NT2/D1 (cell line): Measurements from ENCODE around the gene SPATA13.

Source experiments
- DNase-seq: peaks from one replicate; pipeline ENCODE4 v3.0.0-alpha.2; 2011; ENCODE audit warnings: low read depth, low spot score
- H3K27me3 ChIP-seq: 2 replicates; pipeline ENCODE4 v1.6.0; 2011; ENCODE audit warnings: mild to moderate bottlenecking; ENCODE audit not compliant: insufficient read length, insufficient read depth
- H3K36me3 ChIP-seq: 2 replicates; pipeline ENCODE4 v1.6.1; 2011; ENCODE audit warnings: mild to moderate bottlenecking, low read length, mixed read lengths; ENCODE audit not compliant: insufficient read depth, insufficient read length
- H3K4me1 ChIP-seq: 2 replicates; pipeline ENCODE4 v1.5.1; 2011; ENCODE audit not compliant: insufficient read depth, insufficient read length
- H3K4me3 ChIP-seq: 2 replicates; pipeline ENCODE4 v1.5.1; 2011; ENCODE audit warnings: low read depth; ENCODE audit not compliant: insufficient read length
- H3K9ac ChIP-seq: 2 replicates; pipeline ENCODE4 v1.6.0; 2011; ENCODE audit warnings: low read depth; ENCODE audit not compliant: insufficient read length
- H3K9me3 ChIP-seq: 2 replicates; pipeline ENCODE4 v1.5.1; 2011; ENCODE audit warnings: mild to moderate bottlenecking, low read length; ENCODE audit not compliant: insufficient read depth
- SUZ12 ChIP-seq: IDR thresholded peaks from 2 replicates; pipeline ENCODE4 v1.6.1; 2011; ENCODE audit not compliant: insufficient read length, insufficient read depth; ENCODE audit errors: extremely low read depth
- YY1 ChIP-seq: IDR thresholded peaks from 2 replicates; pipeline ENCODE4 v1.6.1; 2011; ENCODE audit not compliant: insufficient read length, insufficient read depth
- ZNF274 ChIP-seq: IDR thresholded peaks from 2 replicates; pipeline ENCODE4 v1.6.1; 2011; ENCODE audit warnings: mild to moderate bottlenecking, low read depth, low read length

Gene SPATA13

GRCh38 chr13:24187185-24187584 lies 26.7 kb downstream of the SPATA13 start:
- H3K36me3 ChIP-seq: no peaks in the 10 kb centered on the region
- no peaks in the 10 kb centered on the region for H3K27me3 ChIP-seq
- TF ChIP-seq SUZ12 (no peak), ZNF274 (no peak), YY1 (no peak)
- no peak for DNase-seq
- H3K4me1 ChIP-seq: no peaks in the 10 kb centered on the region
- no peaks in the 10 kb centered on the region for H3K9me3 ChIP-seq
- no peak overlapping the region for H3K9ac ChIP-seq
- no peak overlapping the region for H3K4me3 ChIP-seq

DNA sequence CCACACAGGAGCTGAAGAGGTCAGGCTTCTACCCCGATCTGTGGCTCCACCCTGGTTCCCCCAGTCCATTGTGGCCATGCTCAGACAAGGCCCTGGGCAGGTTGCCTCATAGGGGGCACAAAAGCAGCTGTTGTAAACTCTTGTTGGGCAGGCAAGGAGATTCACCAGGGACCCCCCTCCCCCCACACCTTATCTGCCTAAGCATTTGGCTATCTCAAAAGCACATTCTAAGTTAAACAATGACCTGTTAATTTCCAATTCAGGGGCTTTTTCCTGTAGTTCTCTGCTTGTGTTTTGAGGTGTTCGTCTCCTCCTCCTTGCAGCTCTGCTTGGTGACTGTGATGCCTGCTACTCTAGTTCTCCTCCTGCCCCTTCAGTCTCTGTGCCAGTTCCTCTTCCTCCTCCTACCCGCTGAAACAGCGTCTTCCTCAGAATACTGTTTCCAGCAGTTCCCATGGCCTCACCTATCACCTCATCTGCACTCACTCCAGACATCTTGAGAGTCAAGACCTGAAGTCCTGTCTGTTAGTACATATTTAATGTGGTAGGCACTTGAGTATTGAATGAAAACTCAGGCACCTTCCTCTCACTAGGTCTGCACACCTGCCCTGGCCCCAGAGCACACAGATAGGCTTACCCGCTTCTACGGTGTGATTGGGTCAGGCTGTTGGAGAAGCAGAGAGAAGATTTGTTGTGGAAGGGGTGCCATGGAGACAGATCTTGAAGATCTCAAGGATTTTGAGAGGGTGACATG lies 31.7 kb downstream of the SPATA13 start:
- no peak for DNase-seq
- H3K4me1 ChIP-seq: no peaks in the 10 kb centered on the region
- H3K9ac ChIP-seq: no peak overlapping the region
- peaks cover 2% of the 10 kb centered on the region for H3K36me3 ChIP-seq
- H3K9me3 ChIP-seq: no peaks in the 10 kb centered on the region
- H3K27me3 ChIP-seq: no peaks in the 10 kb centered on the region
- TF ChIP-seq YY1 (no peak), ZNF274 (no peak), SUZ12 (no peak)
- no peak overlapping the region for H3K4me3 ChIP-seq

GRCh38 chr13:24192811-24193162 lies 32.3 kb downstream of the SPATA13 start:
- H3K9ac ChIP-seq: no peak overlapping the region
- no peak overlapping the region for H3K4me3 ChIP-seq
- TF ChIP-seq YY1 (no peak), ZNF274 (no peak), SUZ12 (no peak)
- no peak for DNase-seq
- no peaks in the 10 kb centered on the region for H3K9me3 ChIP-seq
- H3K36me3 ChIP-seq: peaks cover 2% of the 10 kb centered on the region
- H3K27me3 ChIP-seq: no peaks in the 10 kb centered on the region
- no peaks in the 10 kb centered on the region for H3K4me1 ChIP-seq

DNA sequence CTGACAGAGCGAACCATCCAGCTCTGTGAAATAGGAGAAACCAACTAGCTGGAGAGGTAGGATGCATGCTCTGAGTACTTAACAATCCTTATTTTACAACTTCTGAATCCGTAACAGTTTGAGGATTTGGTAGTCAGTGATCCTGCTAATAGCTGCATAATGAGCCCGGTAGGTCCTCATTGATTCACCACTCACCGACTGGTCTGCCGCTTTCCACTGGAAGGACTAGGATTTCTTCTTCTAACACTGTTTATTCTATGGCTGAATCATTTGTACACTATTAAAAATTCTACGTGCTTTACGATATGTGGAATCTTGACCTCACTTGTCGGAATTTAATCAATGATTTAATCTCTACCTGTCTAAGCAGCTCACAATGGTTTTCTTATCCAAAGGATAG lies 33.9 kb downstream of the SPATA13 start:
- H3K36me3 ChIP-seq: peaks cover 2% of the 10 kb centered on the region
- TF ChIP-seq YY1 (no peak), SUZ12 (no peak), ZNF274 (no peak)
- H3K27me3 ChIP-seq: no peaks in the 10 kb centered on the region
- H3K4me1 ChIP-seq: no peaks in the 10 kb centered on the region
- H3K4me3 ChIP-seq: no peak overlapping the region
- no peak for DNase-seq
- H3K9ac ChIP-seq: no peak overlapping the region
- no peaks in the 10 kb centered on the region for H3K9me3 ChIP-seq

DNA sequence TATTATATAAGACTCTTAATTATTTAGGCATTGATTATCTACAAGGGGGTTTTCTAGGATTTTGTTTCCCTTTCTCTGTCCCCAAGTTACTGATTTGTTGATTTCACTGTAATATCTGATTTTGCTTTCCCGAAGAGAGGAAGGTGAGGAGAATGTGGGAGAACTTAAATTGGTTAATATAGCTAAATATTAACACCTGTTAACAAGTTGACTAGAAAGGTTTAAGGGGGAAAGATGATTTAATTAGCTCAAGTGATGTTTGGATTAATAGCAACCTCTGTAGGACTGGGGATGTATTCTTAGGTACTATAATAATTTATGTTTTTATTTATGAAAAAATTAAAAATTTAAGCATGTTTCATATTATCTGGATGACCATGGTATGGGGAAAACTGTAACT lies 35.1 kb downstream of the SPATA13 start:
- no peak for DNase-seq

GRCh38 chr13:24196593-24197197 lies 36.2 kb downstream of the SPATA13 start:
- Histone ChIP-seq H3K9me3 (no peaks in the 10 kb centered on the region), H3K36me3 (peaks cover 2% of the 10 kb centered on the region), H3K9ac (no peak overlapping the region), H3K27me3 (no peaks in the 10 kb centered on the region), H3K4me1 (no peaks in the 10 kb centered on the region), H3K4me3 (no peak overlapping the region)
- no peak for DNase-seq
- TF ChIP-seq ZNF274 (no peak), YY1 (no peak), SUZ12 (no peak)

More for the DNA sequence above, 35.1 kb downstream of the SPATA13 start:
- no peak overlapping the region for H3K9ac ChIP-seq
- H3K36me3 ChIP-seq: peaks cover 2% of the 10 kb centered on the region
- no peaks in the 10 kb centered on the region for H3K27me3 ChIP-seq
- H3K9me3 ChIP-seq: no peaks in the 10 kb centered on the region
- TF ChIP-seq YY1: no peak
- no peak for TF ChIP-seq SUZ12
- TF ChIP-seq ZNF274: no peak
- no peak overlapping the region for H3K4me3 ChIP-seq
- no peaks in the 10 kb centered on the region for H3K4me1 ChIP-seq

DNA sequence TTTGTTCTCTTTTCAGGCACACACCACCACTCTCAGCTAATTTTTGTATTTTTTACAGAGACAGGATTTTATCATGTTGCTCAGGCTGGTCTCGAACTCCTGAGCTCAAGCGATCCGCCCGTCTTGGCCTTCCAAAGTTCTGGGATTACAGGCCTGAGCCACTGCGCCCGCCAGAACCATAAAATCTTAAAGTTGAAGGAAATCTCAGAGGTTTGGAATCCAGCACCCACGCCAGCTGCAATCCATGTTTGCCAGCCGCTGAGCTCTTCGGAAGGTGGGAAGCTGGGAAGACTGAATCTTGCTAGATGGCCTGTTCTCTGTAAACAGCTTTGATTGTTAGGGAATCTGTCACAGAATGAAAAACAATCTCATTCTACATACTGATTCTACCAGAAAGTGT lies 38.5 kb downstream of the SPATA13 start:
- no peak for TF ChIP-seq SUZ12
- Histone ChIP-seq H3K36me3 (no peaks in the 10 kb centered on the region), H3K4me3 (no peak overlapping the region), H3K9me3 (no peaks in the 10 kb centered on the region), H3K27me3 (no peaks in the 10 kb centered on the region), H3K9ac (no peak overlapping the region), H3K4me1 (no peaks in the 10 kb centered on the region)
- DNase-seq: no peak

- DNase-seq: no peak
- H3K36me3 ChIP-seq: no peaks in the 10 kb centered on the region
- H3K4me3 ChIP-seq: no peak overlapping the region
- H3K9ac ChIP-seq: no peak overlapping the region
- no peak for TF ChIP-seq SUZ12
- TF ChIP-seq ZNF274: no peak
- no peak for TF ChIP-seq YY1
- H3K4me1 ChIP-seq: no peaks in the 10 kb centered on the region
- no peaks in the 10 kb centered on the region for H3K27me3 ChIP-seq
- H3K9me3 ChIP-seq: no peaks in the 10 kb centered on the region
Measured at GRCh38 chr13:24202215-24202614, 41.7 kb downstream of the SPATA13 start.
